ENCODE results near the gene TENT5D. TPM values are rescaled to one million over a fixed set of nuclear protein-coding genes. Genes with fewer than 3 reads are reported as not detected.

TENT5D gene
- total and polyA plus RNA-seq, 9 of the 15 experiments (the other 6 are each of a cell fraction or from before 2014, with no cell fraction given) = 0.08 to 0.41 (median 0.15) TPM; not detected in 1

GRCh38 chrX:80423744-80424143, 3.5 kb downstream of the TENT5D start (continued):
- TF ChIP-seq HDAC1 (IDR thresholded peaks at IDR 0.05) (peak in 1 of 2 experiments; percentile 65; a peak in 2 of 4 replicates), ZNF766 (CRISPR knock-in tag; conservative IDR thresholded peaks at IDR 0.05) (0 out of 2 replicates have a peak, but pooled peaks have one; percentile 14), RREB1 (CRISPR knock-in tag; IDR thresholded peaks at IDR 0.05) (no peak), ARNT (IDR thresholded peaks at IDR 0.05) (peak in 1 of 2 experiments; percentile 49; a peak in 1 of 4 replicates), TEAD4 (IDR thresholded peaks at IDR 0.05; ENCODE audit: low read length) (peak; percentile 91), TEAD4 (CRISPR knock-in tag; IDR thresholded peaks at IDR 0.05; ENCODE audit: borderline replicate concordance) (no peak), CXXC5 (CRISPR knock-in tag; IDR thresholded peaks at IDR 0.05) (peak; percentile 31; the same call in 1 of the 2 replicates), ZNF644 (tag; IDR thresholded peaks at IDR 0.05; ENCODE audit: low read depth) (0 out of 2 replicates have a peak, but pooled peaks have one; percentile 28), KDM1A (IDR thresholded peaks at IDR 0.05) (peak; percentile 79 to 87), NEUROD1 (IDR thresholded peaks at IDR 0.05; ENCODE audit: borderline replicate concordance, low read depth, low read length, partially characterized antibody) (no peak), ZNF592 (IDR thresholded peaks at IDR 0.05) (peak; percentile 40), NELFE (IDR thresholded peaks at IDR 0.05; ENCODE audit: insufficient read depth, insufficient read length) (no peak), CCNT2 (IDR thresholded peaks at IDR 0.05; ENCODE audit: borderline replicate concordance, extremely low read depth, insufficient read length, low read depth, low read length) (peak; percentile 34), PHF21A (IDR thresholded peaks at IDR 0.05; ENCODE audit: borderline replicate concordance, low read depth) (0 out of 2 replicates have a peak, but pooled peaks have one; percentile 35)
- TF ChIP-seq, protein P1, sequence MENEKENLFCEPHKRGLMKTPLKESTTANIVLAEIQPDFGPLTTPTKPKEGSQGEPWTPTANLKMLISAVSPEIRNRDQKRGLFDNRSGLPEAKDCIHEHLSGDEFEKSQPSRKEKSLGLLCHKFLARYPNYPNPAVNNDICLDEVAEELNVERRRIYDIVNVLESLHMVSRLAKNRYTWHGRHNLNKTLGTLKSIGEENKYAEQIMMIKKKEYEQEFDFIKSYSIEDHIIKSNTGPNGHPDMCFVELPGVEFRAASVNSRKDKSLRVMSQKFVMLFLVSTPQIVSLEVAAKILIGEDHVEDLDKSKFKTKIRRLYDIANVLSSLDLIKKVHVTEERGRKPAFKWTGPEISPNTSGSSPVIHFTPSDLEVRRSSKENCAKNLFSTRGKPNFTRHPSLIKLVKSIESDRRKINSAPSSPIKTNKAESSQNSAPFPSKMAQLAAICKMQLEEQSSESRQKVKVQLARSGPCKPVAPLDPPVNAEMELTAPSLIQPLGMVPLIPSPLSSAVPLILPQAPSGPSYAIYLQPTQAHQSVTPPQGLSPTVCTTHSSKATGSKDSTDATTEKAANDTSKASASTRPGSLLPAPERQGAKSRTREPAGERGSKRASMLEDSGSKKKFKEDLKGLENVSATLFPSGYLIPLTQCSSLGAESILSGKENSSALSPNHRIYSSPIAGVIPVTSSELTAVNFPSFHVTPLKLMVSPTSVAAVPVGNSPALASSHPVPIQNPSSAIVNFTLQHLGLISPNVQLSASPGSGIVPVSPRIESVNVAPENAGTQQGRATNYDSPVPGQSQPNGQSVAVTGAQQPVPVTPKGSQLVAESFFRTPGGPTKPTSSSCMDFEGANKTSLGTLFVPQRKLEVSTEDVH (IDR thresholded peaks at IDR 0.05; ENCODE audit: low read depth, partially characterized antibody) = no peak

All from K562 (cell line).